GM18519 (cell line): ENCODE results near the gene TUBB4B.
"Not testable (repeated sequence)": the region's sequence is repeated elsewhere in the genome, so short reads cannot be mapped to it uniquely, and the experiment has no call there.

Source experiments
- ATAC-seq: cut with Tn5 transposase; IDR thresholded peaks from one replicate; pipeline ENCODE4 v1.9.1; 2021; ENCODE audit warnings: mild to moderate bottlenecking, moderate library complexity; ENCODE audit not compliant: unreplicated experiment, low FRiP score

Gene TUBB4B

GRCh38 chr9:137250329-137251193, 9.5 kb downstream of the TUBB4B start:
- ATAC-seq = no peak

GRCh38 chr9:137251194-137251461, 10.0 kb downstream of the TUBB4B start, which contains the start of gene STPG3:
Gene STPG3, plus strand, starts transcription at chr9:137251286. Its CDS starts 1 bp downstream, at chr9:137251287.
- no peak for ATAC-seq

GRCh38 chr9:137251490-137252268, 10.6 kb downstream of the TUBB4B start:
- no peak for ATAC-seq

DNA sequence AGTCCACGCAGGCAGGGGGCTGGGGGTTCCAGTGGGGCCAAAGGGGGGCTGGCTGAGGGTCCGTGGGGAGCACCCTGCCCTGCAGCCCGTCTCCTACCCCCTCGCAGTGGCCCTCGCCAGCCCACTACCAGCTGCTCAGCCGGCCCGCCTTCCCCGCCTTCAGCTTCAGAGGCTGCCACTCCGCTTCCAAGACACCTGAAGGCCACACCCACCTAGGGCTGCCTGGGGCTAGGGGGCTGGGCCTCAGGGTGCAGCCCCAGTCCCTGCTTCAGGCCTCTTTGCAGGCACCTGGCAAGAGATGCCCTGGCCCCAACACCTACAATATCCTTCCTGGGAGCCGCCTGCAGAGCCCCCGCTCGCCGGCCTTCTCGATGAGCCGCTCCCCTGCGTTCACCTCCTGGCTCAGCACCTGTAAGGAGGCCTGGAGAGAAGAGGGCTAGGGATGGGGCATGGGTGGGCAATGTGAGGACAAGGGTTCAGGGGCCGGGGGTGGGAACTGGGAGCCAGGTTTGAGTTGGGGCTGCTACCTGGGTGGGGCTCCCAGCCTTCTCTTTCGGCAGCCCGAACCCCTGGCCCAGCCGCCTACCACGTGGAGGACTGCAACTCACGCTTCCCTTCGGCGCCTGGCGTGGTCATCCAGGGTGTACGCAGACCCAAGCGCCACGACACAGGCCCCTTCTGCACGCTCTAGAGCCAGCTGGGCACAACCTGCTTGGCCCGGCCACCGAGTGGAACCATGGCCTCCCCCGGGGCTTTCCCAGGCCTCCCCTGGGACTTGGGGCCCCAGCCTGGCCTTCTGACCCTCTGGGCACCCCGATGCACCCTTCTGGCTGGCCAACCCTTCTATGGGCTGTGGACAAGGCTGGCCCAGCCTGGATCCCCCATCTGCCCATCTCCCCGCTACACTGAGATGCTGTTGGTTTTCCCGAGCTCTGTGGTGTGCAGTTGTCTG, 11.7 kb downstream of the TUBB4B start:
- ATAC-seq = no peak

DNA sequence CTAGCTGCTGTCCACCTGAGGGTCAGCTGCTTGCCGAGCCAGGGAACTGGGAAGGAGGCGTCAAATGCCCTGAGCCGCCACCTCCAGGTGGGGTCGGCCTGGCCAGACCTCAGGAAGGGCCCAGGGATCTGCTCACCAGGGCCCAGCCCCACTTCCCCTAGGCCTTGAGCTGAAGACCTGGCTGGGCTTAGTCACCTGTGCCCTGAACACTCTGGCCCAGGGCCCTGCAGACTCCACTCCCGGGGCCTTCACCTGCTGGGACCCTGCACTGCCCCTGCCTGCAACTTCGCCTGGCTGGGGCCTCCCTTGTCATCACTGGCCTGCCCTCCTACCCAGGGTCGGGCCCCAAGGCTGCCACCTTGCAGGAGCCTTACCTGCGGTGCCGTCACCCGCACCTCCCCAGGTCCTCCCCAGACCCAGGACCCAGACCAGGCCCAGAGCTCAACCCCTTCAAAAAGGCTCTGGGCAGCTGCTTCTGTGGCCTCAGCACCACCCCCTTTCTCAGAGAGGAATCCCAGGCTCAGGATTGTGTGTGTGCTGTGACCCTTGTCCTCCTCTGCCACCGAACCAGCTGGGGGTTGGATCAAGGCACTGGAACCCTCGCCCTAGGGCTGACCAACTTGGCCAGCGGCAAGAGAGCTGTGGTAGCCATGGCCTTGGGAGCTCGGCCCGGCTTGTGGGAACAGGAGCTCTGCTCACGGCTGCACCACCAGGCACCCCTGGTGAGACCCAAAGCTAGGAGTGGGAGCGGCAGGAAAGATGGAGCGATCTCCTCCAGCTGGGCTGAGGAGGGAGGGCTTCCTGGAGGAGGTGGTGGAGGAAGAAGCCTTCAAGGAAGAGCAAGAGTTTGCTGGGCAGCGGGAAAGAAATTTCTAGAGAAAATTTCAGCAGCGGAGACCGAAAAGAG, 12.9 kb downstream of the TUBB4B start:
- ATAC-seq = no peak

DNA sequence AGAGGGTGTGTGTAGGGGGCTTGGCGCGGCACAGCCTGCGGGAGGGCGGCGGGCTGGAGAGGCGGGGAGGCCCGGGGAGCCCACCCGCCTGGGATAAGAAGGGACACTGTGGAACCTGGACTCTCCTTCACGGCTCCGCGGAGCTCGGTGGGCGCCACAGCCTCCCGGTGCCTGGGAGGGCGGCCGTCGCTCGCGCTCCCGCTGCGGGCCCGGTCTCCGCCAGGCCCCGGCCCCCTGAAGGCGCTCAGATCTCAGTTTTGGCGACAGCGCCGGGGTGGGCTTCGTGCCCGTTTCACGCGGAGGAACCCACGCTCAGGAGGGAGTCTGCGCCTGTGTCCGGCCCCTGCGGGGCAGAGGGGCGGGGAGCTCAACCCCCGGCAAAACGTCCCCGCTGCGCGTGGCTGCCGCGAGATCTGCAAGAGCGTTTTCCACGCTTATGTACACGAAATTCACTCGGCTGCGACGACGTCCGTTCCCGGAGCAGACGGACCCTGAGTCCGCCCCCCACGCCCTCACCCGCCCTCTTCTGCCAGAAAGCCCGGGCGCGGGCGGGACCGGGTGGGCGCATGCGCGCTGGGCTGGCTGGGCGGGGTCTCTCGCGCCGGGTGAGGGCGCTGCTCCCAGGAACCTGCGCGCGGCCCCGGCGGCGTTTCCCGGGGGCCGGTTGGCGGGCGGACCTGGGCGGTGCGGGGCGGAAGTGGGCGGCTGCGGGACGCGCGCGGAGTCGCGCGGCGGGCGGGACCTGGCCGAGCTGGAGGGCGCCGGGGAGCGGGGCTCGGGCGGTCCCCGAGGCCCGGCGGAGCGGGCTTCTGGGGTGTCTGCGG, 13.7 kb downstream of the TUBB4B start, which contains the start of gene NELFB:
Gene NELFB, plus strand, starts transcription at position 704 of the 824 bp plus-strand sequence.
- peak; percentile 45 for ATAC-seq

- ATAC-seq = peak; percentile 9
Observed at GRCh38 chr9:137255448-137256114, 14.5 kb downstream of the TUBB4B start.

- ATAC-seq = no peak
Observed at GRCh38 chr9:137256362-137256761, 15.3 kb downstream of the TUBB4B start.

DNA sequence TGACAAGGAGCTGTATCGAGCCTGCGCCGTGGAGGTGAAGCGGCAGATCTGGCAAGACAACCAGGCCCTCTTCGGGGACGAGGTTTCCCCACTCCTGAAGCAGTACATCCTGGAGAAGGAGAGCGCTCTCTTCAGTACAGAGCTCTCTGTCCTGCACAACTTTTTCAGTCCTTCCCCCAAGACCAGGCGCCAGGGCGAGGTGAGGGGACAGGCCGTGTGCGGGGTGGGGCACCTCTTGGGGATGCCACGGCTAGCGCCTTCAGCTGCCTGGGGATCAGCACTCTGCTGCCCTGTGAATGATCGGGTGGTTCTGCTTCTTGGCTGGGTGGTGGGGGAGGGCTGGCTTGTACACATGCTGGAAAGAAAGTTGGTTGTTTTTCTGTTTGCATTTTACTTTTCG, 15.8 kb downstream of the TUBB4B start:
- ATAC-seq = no peak

GRCh38 chr9:137262173-137262908, 21.3 kb downstream of the TUBB4B start:
- ATAC-seq = not testable (repeated sequence)

DNA sequence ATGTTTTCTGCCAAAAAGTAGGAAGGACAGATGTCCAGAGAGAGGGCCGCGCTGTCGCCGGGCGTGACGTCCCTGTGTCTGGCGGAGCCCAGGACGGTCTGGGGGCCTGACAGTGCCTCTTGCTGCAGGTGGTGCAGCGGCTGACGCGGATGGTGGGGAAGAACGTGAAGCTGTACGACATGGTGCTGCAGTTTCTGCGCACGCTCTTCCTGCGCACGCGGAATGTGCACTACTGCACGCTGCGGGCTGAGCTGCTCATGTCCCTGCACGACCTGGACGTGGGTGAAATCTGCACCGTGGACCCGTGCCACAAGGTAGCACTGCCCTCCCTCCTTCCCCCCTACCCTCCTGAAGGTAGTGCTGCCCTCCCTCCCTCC, 21.8 kb downstream of the TUBB4B start:
- no peak for ATAC-seq

DNA sequence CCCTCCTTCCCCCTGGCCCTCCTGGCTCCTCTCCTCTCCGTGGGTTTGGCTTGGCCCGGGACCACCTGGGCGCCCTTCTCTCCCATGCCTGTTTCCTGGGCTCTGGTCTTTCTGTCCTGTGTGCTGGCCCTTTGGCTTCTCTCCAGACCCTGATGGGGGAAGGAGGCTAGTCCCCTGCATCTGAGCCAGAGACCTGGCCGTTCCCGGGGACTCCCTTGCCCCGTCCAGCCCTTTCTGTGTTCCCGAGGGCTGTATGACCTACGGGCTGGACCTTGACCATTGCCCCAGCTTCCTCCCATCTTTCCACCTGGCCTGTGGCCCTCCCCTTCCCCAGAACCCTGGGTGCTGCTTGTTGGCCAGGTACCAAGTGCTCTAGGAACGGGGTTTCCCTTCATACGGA, 22.4 kb downstream of the TUBB4B start:
- no peak for ATAC-seq

- no peak for ATAC-seq
Observed at GRCh38 chr9:137264067-137264466, 23.0 kb downstream of the TUBB4B start.

DNA sequence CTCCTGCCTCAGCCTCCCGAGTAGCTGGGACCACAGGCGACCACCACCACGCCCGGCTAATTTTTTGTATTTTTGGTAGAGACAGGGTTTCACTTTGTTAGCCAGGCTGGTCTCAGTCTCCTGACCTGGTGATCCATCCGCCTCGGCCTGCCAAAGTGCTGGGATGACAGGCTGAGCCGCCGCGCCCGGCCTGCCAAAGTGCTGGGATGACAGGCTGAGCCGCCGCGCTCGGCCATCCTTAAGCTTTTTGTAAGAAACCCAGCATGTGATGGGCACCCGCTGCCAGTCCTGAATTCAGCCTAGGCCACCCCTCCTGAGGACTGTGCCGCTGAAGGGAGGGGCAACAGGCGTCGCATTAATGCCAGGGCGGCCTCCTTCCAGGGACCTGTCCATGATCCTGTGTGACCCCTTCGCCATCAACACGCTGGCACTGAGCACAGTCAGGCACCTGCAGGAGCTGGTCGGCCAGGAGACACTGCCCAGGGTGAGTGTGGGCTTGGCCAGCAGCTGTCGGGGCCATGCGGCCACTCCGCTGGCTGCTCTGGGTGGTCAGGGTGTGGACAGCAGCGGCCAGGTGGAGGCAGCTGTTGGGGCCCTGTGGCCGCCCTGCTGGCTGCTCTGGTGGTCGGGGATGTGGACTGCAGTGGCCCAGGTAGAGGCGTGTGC, 24.5 kb downstream of the TUBB4B start:
- no peak for ATAC-seq

DNA sequence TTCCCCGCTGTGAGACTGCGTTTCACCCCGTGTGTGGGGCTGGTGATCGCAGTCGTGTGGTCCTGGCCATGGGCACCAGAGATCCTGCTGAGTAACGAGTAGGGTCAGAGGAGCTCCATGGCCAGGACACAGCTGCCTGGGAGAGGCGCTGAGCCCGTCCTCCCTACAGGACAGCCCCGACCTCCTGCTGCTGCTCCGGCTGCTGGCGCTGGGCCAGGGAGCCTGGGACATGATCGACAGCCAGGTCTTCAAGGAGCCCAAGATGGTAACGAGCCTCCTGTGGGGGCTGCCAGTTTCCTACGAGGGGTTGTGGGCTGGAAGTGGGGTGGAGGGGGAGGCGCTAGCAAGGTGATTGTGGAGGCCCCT, 25.1 kb downstream of the TUBB4B start:
- ATAC-seq = no peak

DNA sequence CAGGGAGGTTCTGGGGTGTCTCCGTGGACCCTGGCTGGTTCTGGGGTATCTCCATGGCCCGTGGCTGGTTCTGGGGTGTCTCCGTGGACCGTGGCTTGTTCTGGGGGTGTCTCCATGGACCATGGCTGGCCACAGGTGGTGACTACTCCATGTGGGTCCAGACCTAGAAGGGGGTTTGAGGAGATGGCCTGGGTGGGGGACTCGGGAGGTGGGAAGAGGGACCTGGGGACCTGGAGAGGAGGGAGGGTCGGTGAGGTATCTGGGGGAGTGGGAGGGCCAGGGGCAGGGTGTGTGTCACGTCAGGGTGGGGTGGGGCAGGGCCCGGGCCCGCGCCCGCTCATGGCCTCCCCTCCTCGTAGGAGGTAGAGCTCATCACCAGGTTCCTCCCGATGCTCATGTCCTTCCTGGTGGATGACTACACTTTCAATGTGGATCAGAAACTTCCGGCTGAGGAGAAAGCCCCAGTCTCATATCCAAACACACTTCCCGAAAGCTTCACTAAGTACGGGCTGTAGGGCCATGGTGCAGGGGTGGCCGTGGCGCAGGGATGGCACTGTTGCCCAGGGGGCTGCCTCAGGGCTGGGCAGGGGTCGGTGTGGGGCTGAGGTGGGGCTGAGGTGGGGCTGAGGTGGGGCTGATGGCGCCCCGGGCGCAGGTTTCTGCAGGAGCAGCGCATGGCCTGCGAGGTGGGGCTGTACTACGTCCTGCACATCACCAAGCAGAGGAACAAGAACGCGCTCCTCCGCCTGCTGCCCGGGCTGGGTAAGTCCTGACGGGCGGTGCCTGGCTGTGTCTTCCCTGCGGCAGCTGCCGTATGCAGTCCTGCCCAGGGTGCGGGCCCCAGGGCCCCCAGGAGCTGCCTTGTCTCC, 25.7 kb downstream of the TUBB4B start:
- no peak for ATAC-seq
